CD8-positive, alpha-beta memory T cell (primary cell): ENCODE data around the gene LCLAT1. TPM values are rescaled to one million over a fixed set of nuclear protein-coding genes. Genes with fewer than 3 reads are reported as not detected.
A peak's percentile ranks its signal among the peaks of the same experiment; 100 is the strongest.

Experiments used
- CTCF ChIA-PET: fragments of 350-600 bp; sonication (Branson Sonifier 250); formaldehyde crosslinking; loops from one replicate; lab custom pipeline; 2021; ENCODE audit warnings: antibody characterized with exemption; lab: Charles Lee
- POLR2A ChIA-PET: fragments of 350-600 bp; sonication (Branson Sonifier 250); formaldehyde crosslinking; loops from one replicate; lab custom pipeline; 2021; ENCODE audit warnings: antibody characterized with exemption; lab: Charles Lee
- DNase-seq, 5 donors: peaks; one replicate each; pipeline versions ENCODE4 v3.0.0 to v3.0.0-alpha.2; 2020 to 2022; ENCODE audit warnings: mixed read lengths in 1 of 5
- H3K27ac ChIP-seq: one replicate; pipeline ENCODE4 v1.7.0; 2013; ENCODE audit warnings: low read depth, mild to moderate bottlenecking, low read length, moderate library complexity
- H3K27me3 ChIP-seq: 2 replicates; pipeline ENCODE4 v1.7.0; 2013; ENCODE audit warnings: low read length, mild to moderate bottlenecking; ENCODE audit not compliant: insufficient read depth, poor library complexity, severe bottlenecking
- H3K36me3 ChIP-seq: 2 replicates; pipeline ENCODE4 v1.7.0; 2013; ENCODE audit warnings: mild to moderate bottlenecking, low read length, moderate library complexity; ENCODE audit not compliant: insufficient read depth
- H3K4me1 ChIP-seq: 2 replicates; pipeline ENCODE4 v1.7.0; 2013; ENCODE audit warnings: mild to moderate bottlenecking, low read length, moderate library complexity; ENCODE audit not compliant: insufficient read depth
- H3K4me3 ChIP-seq: 2 replicates; pipeline ENCODE4 v1.7.0; 2013; ENCODE audit warnings: mild to moderate bottlenecking, low read length
- H3K9me3 ChIP-seq: 2 replicates; pipeline ENCODE4 v1.7.0; 2013; ENCODE audit warnings: mild to moderate bottlenecking, low read length
- H3K27ac Mint-ChIP-seq, 8 donors: one replicate each; pipeline ENCODE4 v1.8.0; 2020 to 2021; ENCODE audit warnings: mixed read lengths in 8 of 8, mild to moderate bottlenecking in 6 of 8, inconsistent platforms in 3 of 8, moderate library complexity in 3 of 8
- H3K27me3 Mint-ChIP-seq, 2 donors: one replicate each; pipeline ENCODE4 v1.8.0; 2020 to 2021; ENCODE audit warnings: mixed read lengths in 2 of 2, mild to moderate bottlenecking in 1 of 2, moderate library complexity in 1 of 2
- H3K36me3 Mint-ChIP-seq, 3 donors: one replicate each; pipeline ENCODE4 v1.8.0; 2020 to 2021; ENCODE audit warnings: mixed read lengths in 3 of 3, inconsistent platforms in 1 of 3, mild to moderate bottlenecking in 1 of 3
- H3K4me1 Mint-ChIP-seq, 3 donors: one replicate each; pipeline ENCODE4 v1.8.0; 2020 to 2021; ENCODE audit warnings: mixed read lengths in 3 of 3, inconsistent platforms in 1 of 3, mild to moderate bottlenecking in 1 of 3
- H3K4me3 Mint-ChIP-seq, 7 donors: one replicate each; pipeline ENCODE4 v1.8.0; 2020 to 2021; ENCODE audit warnings: mixed read lengths in 7 of 7, mild to moderate bottlenecking in 6 of 7, moderate library complexity in 4 of 7, inconsistent platforms in 2 of 7
- H3K9me3 Mint-ChIP-seq, 5 donors: one replicate each; pipeline ENCODE4 v1.8.0; 2020 to 2022; ENCODE audit warnings: mixed read lengths in 5 of 5, mild to moderate bottlenecking in 3 of 5, moderate library complexity in 2 of 5, inconsistent platforms in 1 of 5
- polyA plus RNA-seq: library from polyadenylated mRNA; unstranded; fragments of 300-500 nt; fragmentation: Illumina TruSeq; gene quantifications from one replicate; pipeline ENCODE4 v1.2.3, GENCODE V29; 2021
- total RNA-seq, 2 experiments: library from RNA; stranded (reverse); gene quantifications; one replicate each; pipeline ENCODE4 v1.2.3, GENCODE V29; 2021

LCLAT1 gene
- total and polyA plus RNA-seq, 3 experiments from 2014 or later = 18.0 to 31.0 (median 29.9) TPM

GRCh38 chr2:30405260-30405605 is 41.8 kb upstream of the LCLAT1 start:
- Mint-ChIP-seq H3K4me3 (no peak overlapping the region), H3K27me3 (peaks cover 0 to 2% of the 10 kb centered on the region in 2 donors), H3K27ac (no peak overlapping the region), H3K36me3 (no peaks in the 10 kb centered on the region), H3K9me3 (no peaks in the 10 kb centered on the region), H3K4me1 (peaks cover 0 to 8% (median 8%) of the 10 kb centered on the region in 3 donors)
- POLR2A ChIA-PET = no interaction called here
- CTCF ChIA-PET = no interaction called here
- H3K4me1 ChIP-seq = peaks cover 7% of the 10 kb centered on the region
- DNase-seq = no peak
- H3K27me3 ChIP-seq = no peaks in the 10 kb centered on the region
- no peak overlapping the region for H3K27ac ChIP-seq
- H3K9me3 ChIP-seq = no peaks in the 10 kb centered on the region
- H3K36me3 ChIP-seq = no peaks in the 10 kb centered on the region
- H3K4me3 ChIP-seq = no peak overlapping the region

GRCh38 chr2:30406853-30407252 is 40.2 kb upstream of the LCLAT1 start:
- Mint-ChIP-seq H3K27me3 (peaks cover 0 to 2% of the 10 kb centered on the region in 2 donors), H3K9me3 (no peaks in the 10 kb centered on the region)

GRCh38 chr2:30408961-30409387 is 38.1 kb upstream of the LCLAT1 start:
- Mint-ChIP-seq H3K27ac (peak overlapping the region in 2 of 8 donors; percentile 61 to 84), H3K4me3 (no peak overlapping the region), H3K27me3 (no peaks in the 10 kb centered on the region), H3K9me3 (no peaks in the 10 kb centered on the region), H3K36me3 (no peaks in the 10 kb centered on the region), H3K4me1 (peaks cover 0 to 13% (median 12%) of the 10 kb centered on the region in 3 donors)
- peaks cover 7% of the 10 kb centered on the region for H3K4me1 ChIP-seq
- no peak for DNase-seq
- no peaks in the 10 kb centered on the region for H3K9me3 ChIP-seq
- ChIA-PET CTCF (no interaction called here), POLR2A (no interaction called here)
- H3K27me3 ChIP-seq = no peaks in the 10 kb centered on the region
- no peak overlapping the region for H3K4me3 ChIP-seq
- H3K27ac ChIP-seq = no peak overlapping the region
- H3K36me3 ChIP-seq = no peaks in the 10 kb centered on the region

More at GRCh38 chr2:30406853-30407252, 40.2 kb upstream of the LCLAT1 start:
- Mint-ChIP-seq H3K36me3 (no peaks in the 10 kb centered on the region), H3K27ac (no peak overlapping the region), H3K4me3 (no peak overlapping the region), H3K4me1 (peaks cover 0 to 13% (median 12%) of the 10 kb centered on the region in 3 donors)
- Histone ChIP-seq H3K27me3 (no peaks in the 10 kb centered on the region), H3K27ac (no peak overlapping the region), H3K9me3 (no peaks in the 10 kb centered on the region), H3K4me1 (peaks cover 7% of the 10 kb centered on the region), H3K4me3 (no peak overlapping the region), H3K36me3 (no peaks in the 10 kb centered on the region)
- DNase-seq = no peak
- CTCF ChIA-PET = no interaction called here
- POLR2A ChIA-PET = no interaction called here

GRCh38 chr2:30410217-30410616 is 36.8 kb upstream of the LCLAT1 start:
- H3K27ac Mint-ChIP-seq = peak overlapping the region in 2 of 8 donors; percentile 11 to 71
- no peak overlapping the region for H3K4me3 Mint-ChIP-seq
- CTCF ChIA-PET = no interaction called here

GRCh38 chr2:30412047-30412683 is 34.9 kb upstream of the LCLAT1 start:
- no peaks in the 10 kb centered on the region for H3K36me3 ChIP-seq
- Mint-ChIP-seq H3K4me1 (peaks cover 0 to 13% (median 12%) of the 10 kb centered on the region in 3 donors), H3K36me3 (peaks cover 0 to 2% (median 0%) of the 10 kb centered on the region in 3 donors), H3K9me3 (no peaks in the 10 kb centered on the region), H3K27me3 (no peaks in the 10 kb centered on the region), H3K27ac (no peak overlapping the region), H3K4me3 (no peak overlapping the region)
- CTCF ChIA-PET = interaction anchor here (1.1 kb wide), 1 partner anchor 16 kb away, joined by 3 read pairs; no protein-coding TSS in a partner anchor
- H3K4me1 ChIP-seq = no peaks in the 10 kb centered on the region
- H3K27ac ChIP-seq = no peak overlapping the region
- H3K9me3 ChIP-seq = no peaks in the 10 kb centered on the region
- no peak overlapping the region for H3K4me3 ChIP-seq
- no peaks in the 10 kb centered on the region for H3K27me3 ChIP-seq
- POLR2A ChIA-PET = interaction anchor here (0.7 kb wide), 1 partner anchor 162 kb away, joined by 3 read pairs; no protein-coding TSS in a partner anchor
- no peak for DNase-seq

More at GRCh38 chr2:30410217-30410616, 36.8 kb upstream of the LCLAT1 start:
- H3K4me1 Mint-ChIP-seq = peaks cover 0 to 13% (median 12%) of the 10 kb centered on the region in 3 donors
- POLR2A ChIA-PET = no interaction called here
- H3K27me3 ChIP-seq = no peaks in the 10 kb centered on the region
- H3K36me3 Mint-ChIP-seq = no peaks in the 10 kb centered on the region
- no peaks in the 10 kb centered on the region for H3K27me3 Mint-ChIP-seq
- no peak overlapping the region for H3K27ac ChIP-seq
- H3K36me3 ChIP-seq = no peaks in the 10 kb centered on the region
- no peak overlapping the region for H3K4me3 ChIP-seq
- peaks cover 3% of the 10 kb centered on the region for H3K4me1 ChIP-seq
- DNase-seq = no peak
- no peaks in the 10 kb centered on the region for H3K9me3 ChIP-seq
- no peaks in the 10 kb centered on the region for H3K9me3 Mint-ChIP-seq

GRCh38 chr2:30412684-30413570 is 34.1 kb upstream of the LCLAT1 start:
- CTCF ChIA-PET = interaction anchor here (0.6 to 1.1 kb wide), 2 partner anchors 16 to 37 kb away, joined by 3 read pairs; no protein-coding TSS in a partner anchor
- H3K4me3 Mint-ChIP-seq = no peak overlapping the region
- peak overlapping the region in 1 of 8 donors; percentile 55 for H3K27ac Mint-ChIP-seq
- H3K27me3 Mint-ChIP-seq = no peaks in the 10 kb centered on the region
- Histone ChIP-seq H3K27me3 (no peaks in the 10 kb centered on the region), H3K36me3 (no peaks in the 10 kb centered on the region), H3K9me3 (no peaks in the 10 kb centered on the region), H3K27ac (no peak overlapping the region), H3K4me3 (no peak overlapping the region), H3K4me1 (no peaks in the 10 kb centered on the region)
- no peaks in the 10 kb centered on the region for H3K9me3 Mint-ChIP-seq
- H3K4me1 Mint-ChIP-seq = peaks cover 0 to 13% (median 12%) of the 10 kb centered on the region in 3 donors
- DNase-seq = no peak
- H3K36me3 Mint-ChIP-seq = peaks cover 0 to 2% (median 0%) of the 10 kb centered on the region in 3 donors
- POLR2A ChIA-PET = no interaction called here

- H3K27me3 ChIP-seq = no peaks in the 10 kb centered on the region
- H3K27me3 Mint-ChIP-seq = no peaks in the 10 kb centered on the region
- no peak for DNase-seq
- ChIA-PET POLR2A (no interaction called here), CTCF (no interaction called here)
- no peaks in the 10 kb centered on the region for H3K9me3 Mint-ChIP-seq
- no peak overlapping the region for H3K4me3 Mint-ChIP-seq
- no peaks in the 10 kb centered on the region for H3K9me3 ChIP-seq
- no peaks in the 10 kb centered on the region for H3K36me3 ChIP-seq
- peaks cover 0 to 7% (median 7%) of the 10 kb centered on the region in 3 donors for H3K4me1 Mint-ChIP-seq
- H3K27ac Mint-ChIP-seq = peak overlapping the region in 1 of 8 donors; percentile 44
- no peak overlapping the region for H3K27ac ChIP-seq
- H3K36me3 Mint-ChIP-seq = peaks cover 0 to 2% (median 0%) of the 10 kb centered on the region in 3 donors
- H3K4me3 ChIP-seq = no peak overlapping the region
- H3K4me1 ChIP-seq = no peaks in the 10 kb centered on the region
Measured at GRCh38 chr2:30414961-30415360, 32.1 kb upstream of the LCLAT1 start.

- Histone ChIP-seq H3K4me1 (peaks cover 18% of the 10 kb centered on the region), H3K27ac (no peak overlapping the region), H3K27me3 (no peaks in the 10 kb centered on the region), H3K36me3 (no peaks in the 10 kb centered on the region), H3K9me3 (no peaks in the 10 kb centered on the region), H3K4me3 (no peak overlapping the region)
- ChIA-PET POLR2A (no interaction called here), CTCF (no interaction called here)
- H3K27me3 Mint-ChIP-seq = no peaks in the 10 kb centered on the region
- no peak overlapping the region for H3K27ac Mint-ChIP-seq
- H3K4me3 Mint-ChIP-seq = no peak overlapping the region
- peaks cover 16 to 20% (median 16%) of the 10 kb centered on the region in 3 donors for H3K4me1 Mint-ChIP-seq
- DNase-seq = no peak
- H3K36me3 Mint-ChIP-seq = peaks cover 0 to 2% (median 0%) of the 10 kb centered on the region in 3 donors
- H3K9me3 Mint-ChIP-seq = no peaks in the 10 kb centered on the region
Measured at GRCh38 chr2:30417253-30417652, 29.8 kb upstream of the LCLAT1 start.
